Skeletal muscle tissue (tissue), 4 donors: ENCODE data around the gene GAPT. TPM values are rescaled to one million over a fixed set of nuclear protein-coding genes. Genes with fewer than 3 reads are reported as not detected.

Experiments used
- H3K27ac ChIP-seq: one replicate; pipeline ENCODE4 v1.7.0; 2013; ENCODE audit warnings: mild to moderate bottlenecking, low read depth, low read length, inconsistent platforms
- H3K27me3 ChIP-seq, 3 donors: one replicate each; pipeline ENCODE4 v1.7.0; 2013; ENCODE audit warnings: low read length in 3 of 3; ENCODE audit not compliant: control insufficient read depth in 3 of 3, insufficient read depth in 3 of 3
- H3K36me3 ChIP-seq, 3 donors: one replicate each; pipeline ENCODE4 v1.7.0; 2013; ENCODE audit warnings: low read length in 3 of 3; ENCODE audit not compliant: control insufficient read depth in 3 of 3, insufficient read depth in 3 of 3
- H3K4me1 ChIP-seq, 3 donors: one replicate each; pipeline ENCODE4 v1.7.0; 2013; ENCODE audit warnings: low read length in 3 of 3, mild to moderate bottlenecking in 3 of 3; ENCODE audit not compliant: control insufficient read depth in 3 of 3, insufficient read depth in 3 of 3
- H3K4me3 ChIP-seq, 3 donors: one replicate each; pipeline ENCODE4 v1.7.0; 2013; ENCODE audit warnings: low read length in 3 of 3
- H3K9ac ChIP-seq, 3 donors: one replicate each; pipeline ENCODE4 v1.7.0; 2013; ENCODE audit warnings: low read length in 3 of 3, mild to moderate bottlenecking in 3 of 3, moderate library complexity in 2 of 3, low read depth in 1 of 3
- H3K9me3 ChIP-seq, 3 donors: one replicate each; pipeline ENCODE4 v1.7.0; 2013; ENCODE audit warnings: low read length in 3 of 3; ENCODE audit not compliant: control insufficient read depth in 3 of 3
- total RNA-seq: library from RNA; depleted of rRNA; stranded (reverse); fragments of >200 nt; gene quantifications from one replicate; pipeline ENCODE4 v1.2.3, GENCODE V29; 2014
- donor health status: Osteomylitis.

Gene GAPT
- not detected for total RNA-seq

DNA sequence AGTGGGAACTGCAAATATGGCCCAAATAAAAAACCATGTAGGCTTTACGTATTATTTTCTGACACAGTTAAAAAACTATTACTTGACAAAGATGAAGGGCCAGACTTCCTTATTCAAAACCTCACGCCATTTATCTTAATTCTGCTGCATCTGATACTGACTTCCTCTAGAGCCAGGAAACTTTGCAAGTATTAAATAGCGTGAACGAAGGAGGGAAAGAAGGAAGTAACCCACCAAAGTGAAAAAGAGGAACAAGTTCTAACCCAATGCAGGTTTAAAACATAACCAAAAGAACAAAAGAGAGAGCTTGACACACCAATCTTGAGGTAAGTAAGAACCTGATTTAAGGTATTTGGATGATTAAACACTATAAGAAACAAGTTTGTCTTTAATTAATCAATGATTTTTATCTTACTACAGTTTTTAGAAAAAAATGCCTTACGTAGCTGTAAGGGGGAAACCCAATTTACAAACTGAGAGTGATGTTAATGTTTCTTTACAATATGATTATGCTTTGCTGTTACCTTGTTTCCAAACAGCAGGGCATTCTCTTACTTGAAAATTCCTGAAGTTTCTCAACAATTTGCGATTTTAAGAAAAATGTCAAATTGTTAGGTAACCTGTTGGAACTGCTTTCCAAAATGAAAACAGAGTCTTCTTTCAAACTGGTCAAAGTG lies at the start of gene GAPT:
GAPT (plus strand) TSS at position 220 of the 677 bp plus-strand sequence. CDS start 3,102 bp downstream, outside the sequence.
- H3K4me3 ChIP-seq, result no peak within 1 kb of the TSS
- H3K27me3 ChIP-seq, result peaks cover 0 to 3% (median 0%) of the 10 kb centered on the region in 3 donors
- no peak within 1 kb of the TSS for H3K27ac ChIP-seq

DNA sequence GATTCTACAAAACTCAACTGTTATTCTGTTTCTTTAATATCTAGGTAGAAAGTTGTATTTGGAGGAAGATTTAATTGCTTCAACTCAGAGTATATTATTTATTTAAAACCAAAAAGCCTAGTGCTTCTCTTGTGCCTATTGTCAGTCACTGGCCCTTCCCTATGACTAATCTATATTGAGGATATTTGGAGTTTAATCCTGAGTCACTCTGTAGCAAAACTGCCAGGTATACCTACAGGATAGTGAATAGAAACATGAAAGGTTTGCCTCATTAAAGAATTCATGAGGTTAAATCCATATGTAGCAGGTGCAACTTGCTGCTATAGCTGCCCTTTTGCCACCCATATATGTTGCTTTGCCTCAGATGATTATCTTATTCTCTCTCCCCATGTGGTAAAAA lies 46.4 kb upstream of the GAPT start:
- Histone ChIP-seq H3K36me3 (no peaks in the 10 kb centered on the region), H3K4me1 (no peaks in the 10 kb centered on the region), H3K27ac (no peak overlapping the region), H3K4me3 (no peak overlapping the region), H3K9ac (no peak overlapping the region), H3K27me3 (no peaks in the 10 kb centered on the region), H3K9me3 (peaks cover 0 to 3% (median 0%) of the 10 kb centered on the region in 3 donors)

More for the DNA sequence above, at the start of gene GAPT:
- Histone ChIP-seq H3K4me1 (no peaks in the 10 kb centered on the region), H3K9ac (no peak within 1 kb of the TSS), H3K9me3 (no peaks in the 10 kb centered on the region), H3K36me3 (no peaks in the 10 kb centered on the region)

DNA sequence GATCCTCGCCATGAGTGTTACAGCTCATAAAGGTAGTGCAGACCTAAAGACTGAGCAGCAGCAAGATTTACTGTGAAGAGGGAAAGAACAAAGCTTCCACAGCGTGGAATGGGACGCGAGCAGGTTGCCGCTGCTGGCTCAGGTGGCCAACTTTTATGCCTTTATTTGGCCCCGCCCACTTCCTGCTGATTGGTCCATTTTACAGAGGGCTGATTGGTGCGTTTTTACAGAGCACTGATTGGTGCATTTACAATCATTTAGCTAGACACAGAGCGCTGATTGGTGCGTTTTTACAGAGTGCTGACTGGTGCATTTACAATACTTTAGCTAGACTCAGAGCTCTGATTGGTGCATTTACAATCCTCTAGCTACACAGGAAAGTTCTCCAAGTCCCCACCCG lies 45.2 kb upstream of the GAPT start:
- Histone ChIP-seq H3K4me1 (no peaks in the 10 kb centered on the region), H3K9ac (no peak overlapping the region), H3K4me3 (no peak overlapping the region), H3K27ac (no peak overlapping the region), H3K27me3 (no peaks in the 10 kb centered on the region), H3K36me3 (no peaks in the 10 kb centered on the region), H3K9me3 (peaks cover 0 to 3% (median 0%) of the 10 kb centered on the region in 3 donors)

DNA sequence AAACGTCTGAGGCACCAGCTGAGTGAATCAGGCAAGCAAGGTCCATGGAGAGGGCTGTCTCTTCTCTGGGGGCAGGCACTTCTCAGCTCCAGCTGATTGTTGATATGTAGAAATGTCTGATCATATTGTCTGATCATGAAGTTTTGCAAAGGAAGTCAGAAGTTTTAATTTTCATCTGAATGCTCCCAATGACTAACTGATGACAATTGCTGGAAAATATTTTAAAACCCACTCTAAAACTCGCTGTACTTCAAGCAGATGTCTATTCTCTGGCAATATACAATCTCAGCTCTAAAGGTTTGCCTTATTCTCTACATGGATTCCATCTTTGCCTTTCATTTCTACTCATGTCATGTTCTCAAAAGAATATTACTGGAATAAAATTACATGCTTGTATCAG lies 44.0 kb upstream of the GAPT start:
- Histone ChIP-seq H3K4me3 (no peak overlapping the region), H3K4me1 (no peaks in the 10 kb centered on the region), H3K36me3 (no peaks in the 10 kb centered on the region), H3K27me3 (no peaks in the 10 kb centered on the region), H3K27ac (no peak overlapping the region), H3K9me3 (peaks cover 0 to 3% (median 0%) of the 10 kb centered on the region in 3 donors), H3K9ac (no peak overlapping the region)

DNA sequence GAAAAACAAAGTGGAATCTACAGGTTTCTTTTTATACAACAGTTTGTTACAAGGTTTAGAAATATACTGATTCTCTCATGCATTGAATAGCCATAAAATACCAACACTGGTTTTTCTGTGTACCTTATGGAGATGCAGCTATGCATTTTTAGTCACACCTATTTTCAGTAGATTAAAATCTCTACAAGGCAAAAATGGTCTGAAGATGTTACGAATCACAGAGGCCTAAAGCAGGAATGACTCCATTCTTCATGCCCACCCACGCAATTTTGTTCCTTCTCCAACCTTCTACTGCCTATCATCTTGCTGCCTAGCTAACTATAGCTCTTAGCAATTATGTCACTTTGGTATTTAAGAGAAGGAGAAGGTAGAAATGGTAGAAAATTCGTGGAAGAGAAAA lies 41.2 kb upstream of the GAPT start:
- Histone ChIP-seq H3K4me3 (no peak overlapping the region), H3K9me3 (peaks cover 0 to 3% (median 0%) of the 10 kb centered on the region in 3 donors), H3K9ac (no peak overlapping the region), H3K27ac (no peak overlapping the region), H3K36me3 (peaks cover under 1 to 15% (median 14%) of the 10 kb centered on the region in 3 donors), H3K27me3 (no peaks in the 10 kb centered on the region), H3K4me1 (peaks cover 0 to under 1% (median 0%) of the 10 kb centered on the region in 3 donors)

DNA sequence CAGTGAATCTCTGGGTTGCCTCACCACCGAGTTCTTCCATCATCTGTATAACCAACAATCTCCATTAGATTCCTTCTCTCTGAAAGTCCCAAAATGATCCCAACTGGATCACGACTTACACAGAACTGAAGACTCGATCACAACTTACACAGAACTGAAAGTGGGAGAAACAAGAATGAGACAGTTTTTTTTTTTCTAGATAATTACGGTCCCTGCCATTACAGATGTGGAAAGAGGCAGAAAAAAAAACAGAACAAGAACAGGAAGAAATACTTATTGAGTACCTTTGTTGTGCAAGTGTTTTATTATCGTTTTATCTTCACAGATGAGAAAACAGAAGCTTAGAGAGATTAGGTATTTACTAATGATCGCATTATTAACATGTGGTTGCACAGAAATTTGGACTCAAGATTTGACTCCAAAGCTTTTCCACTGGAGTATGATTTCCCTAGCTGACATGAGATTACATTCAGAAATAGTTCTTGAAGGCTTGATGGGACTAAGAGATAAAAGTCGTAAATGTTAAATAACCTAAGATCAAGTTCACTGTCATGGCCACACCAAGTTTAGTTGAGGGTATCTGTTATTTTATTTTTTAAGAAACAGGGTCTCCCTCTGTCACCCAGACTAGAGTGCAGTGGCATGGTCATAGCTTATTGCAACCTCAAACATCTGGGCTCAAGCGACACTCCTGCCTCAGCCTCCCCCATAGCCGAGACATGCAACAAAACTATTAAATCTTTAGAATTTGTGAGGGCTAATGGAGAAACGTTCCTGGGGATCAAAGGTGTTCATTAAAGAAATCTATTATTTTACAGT lies 40.2 kb upstream of the GAPT start:
- Histone ChIP-seq H3K9me3 (peaks cover 0 to under 1% (median 0%) of the 10 kb centered on the region in 3 donors), H3K27ac (no peak overlapping the region), H3K4me1 (peaks cover 0 to 5% (median 0%) of the 10 kb centered on the region in 3 donors), H3K9ac (no peak overlapping the region), H3K27me3 (no peaks in the 10 kb centered on the region), H3K36me3 (peaks cover 8 to 25% (median 23%) of the 10 kb centered on the region in 3 donors), H3K4me3 (no peak overlapping the region)

DNA sequence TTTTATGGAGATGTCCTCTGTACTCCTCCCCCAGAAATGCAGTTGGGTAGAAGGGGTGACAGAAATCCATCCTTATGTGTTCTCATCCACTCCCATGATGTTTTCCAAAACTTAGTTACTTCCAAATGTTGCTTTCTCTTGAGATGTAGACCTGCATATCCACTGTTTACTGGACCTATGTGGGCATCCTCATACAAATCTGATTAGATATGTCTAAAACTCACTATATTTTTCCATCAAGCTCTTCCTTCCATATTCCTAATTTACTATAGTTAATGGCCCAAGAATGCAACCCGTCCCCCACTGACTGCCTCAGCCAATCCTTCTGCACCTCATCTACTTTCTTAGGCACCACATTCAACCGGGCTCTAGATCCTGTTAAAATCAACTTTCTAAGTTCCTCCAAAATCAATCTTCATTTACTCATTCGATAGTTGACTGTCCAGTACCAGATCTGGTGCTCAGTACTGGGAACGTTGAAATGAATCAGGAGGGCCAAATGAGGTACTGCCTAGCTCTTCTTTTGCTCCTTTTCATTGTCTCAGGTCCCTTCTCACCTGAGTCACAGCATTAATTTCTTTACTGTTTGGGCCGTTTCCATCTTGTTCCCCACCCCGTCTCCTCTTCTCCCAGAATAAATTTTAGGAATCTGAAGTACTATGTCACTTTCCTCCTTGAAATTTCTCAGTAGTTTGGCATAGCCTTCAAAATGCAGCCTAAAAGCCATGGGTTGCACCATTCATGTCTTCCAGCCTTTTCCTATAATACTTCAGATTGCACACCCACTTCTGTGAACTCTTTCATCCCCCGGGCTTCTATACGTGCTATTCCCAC lies 39.3 kb upstream of the GAPT start:
- Histone ChIP-seq H3K9ac (no peak overlapping the region), H3K27me3 (no peaks in the 10 kb centered on the region), H3K27ac (no peak overlapping the region), H3K4me1 (peaks cover 0 to 10% (median 0%) of the 10 kb centered on the region in 3 donors), H3K9me3 (no peaks in the 10 kb centered on the region), H3K4me3 (no peak overlapping the region), H3K36me3 (peaks cover 10 to 33% (median 26%) of the 10 kb centered on the region in 3 donors)

DNA sequence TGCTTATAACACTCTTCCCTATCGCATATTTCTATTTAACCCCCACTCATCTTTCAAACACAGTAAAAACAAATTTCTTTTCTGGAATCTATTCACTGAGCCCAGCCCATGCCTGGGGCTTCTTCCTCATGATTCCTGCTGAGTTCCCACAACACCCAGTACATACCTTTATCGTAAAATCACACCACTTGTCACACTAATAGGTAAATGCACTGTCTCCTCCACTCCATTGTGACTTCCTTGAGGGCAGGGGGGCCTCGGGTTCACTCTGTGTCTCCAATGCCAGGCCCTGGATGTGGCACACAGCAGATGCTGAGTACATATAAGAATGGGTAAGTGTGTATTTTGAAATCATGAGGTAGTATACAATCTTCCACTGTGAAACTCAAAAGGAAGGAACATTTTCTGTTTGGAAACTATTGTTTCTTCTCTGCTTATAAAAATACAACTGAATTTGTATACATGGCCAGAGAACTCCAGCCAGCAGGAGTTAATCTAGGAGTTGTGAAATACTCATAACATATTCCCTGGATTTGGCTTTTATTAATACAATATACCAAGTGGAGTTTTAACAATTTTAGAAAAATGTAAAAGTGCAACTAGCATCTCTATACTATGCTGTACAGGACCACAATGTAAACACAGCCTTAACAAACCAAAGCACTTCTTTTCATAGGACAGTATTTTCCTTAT lies 38.5 kb upstream of the GAPT start:
- Histone ChIP-seq H3K4me1 (peaks cover 0 to 10% (median 0%) of the 10 kb centered on the region in 3 donors), H3K27me3 (no peaks in the 10 kb centered on the region), H3K9ac (no peak overlapping the region), H3K4me3 (no peak overlapping the region), H3K9me3 (no peaks in the 10 kb centered on the region), H3K27ac (no peak overlapping the region), H3K36me3 (peaks cover 10 to 38% (median 32%) of the 10 kb centered on the region in 3 donors)

DNA sequence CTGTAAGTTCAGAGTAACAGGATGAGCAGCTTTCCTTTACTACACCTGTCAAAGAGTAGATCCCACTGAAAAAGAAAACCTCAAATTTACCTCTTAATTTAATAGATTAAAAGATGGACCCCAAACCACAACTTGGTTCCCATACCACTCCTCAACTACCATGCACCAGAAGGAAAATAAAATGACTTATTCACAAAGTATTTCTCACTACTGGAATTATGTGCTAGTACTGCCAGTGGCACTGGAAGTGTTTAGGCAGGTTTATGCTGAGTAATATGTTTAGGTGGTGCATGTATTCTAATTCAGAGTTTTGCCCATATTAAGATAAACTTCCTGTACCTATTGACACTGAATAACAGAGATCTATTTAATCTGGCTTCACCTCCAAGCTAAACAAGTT lies 37.9 kb upstream of the GAPT start:
- no peak overlapping the region for H3K27ac ChIP-seq

More for the DNA sequence above, 37.9 kb upstream of the GAPT start:
- H3K9ac ChIP-seq, result no peak overlapping the region
- no peaks in the 10 kb centered on the region for H3K27me3 ChIP-seq
- H3K4me3 ChIP-seq, result no peak overlapping the region
- H3K4me1 ChIP-seq, result peaks cover 0 to 10% (median 0%) of the 10 kb centered on the region in 3 donors
- H3K9me3 ChIP-seq, result no peaks in the 10 kb centered on the region
- peaks cover 10 to 38% (median 32%) of the 10 kb centered on the region in 3 donors for H3K36me3 ChIP-seq
